NCI-H460 (cell line): ENCODE results near the gene MT1X. TPM values are rescaled to one million over a fixed set of nuclear protein-coding genes. Genes with fewer than 3 reads are reported as not detected.

Source experiments
- DNase-seq: peaks from one replicate; pipeline ENCODE4 v3.0.0-alpha.2; 2016; ENCODE audit warnings: low read depth; ENCODE audit errors: extremely low read depth
- total RNA-seq: library from RNA; depleted of rRNA; stranded (reverse); fragments of >200 nt; shearing (Covaris generic); gene quantifications from 2 replicates; pipeline ENCODE4 v1.2.3, GENCODE V29; 2014

MT1X gene
- total RNA-seq, 1 experiment from 2014 or later, result 5.6 TPM

DNA sequence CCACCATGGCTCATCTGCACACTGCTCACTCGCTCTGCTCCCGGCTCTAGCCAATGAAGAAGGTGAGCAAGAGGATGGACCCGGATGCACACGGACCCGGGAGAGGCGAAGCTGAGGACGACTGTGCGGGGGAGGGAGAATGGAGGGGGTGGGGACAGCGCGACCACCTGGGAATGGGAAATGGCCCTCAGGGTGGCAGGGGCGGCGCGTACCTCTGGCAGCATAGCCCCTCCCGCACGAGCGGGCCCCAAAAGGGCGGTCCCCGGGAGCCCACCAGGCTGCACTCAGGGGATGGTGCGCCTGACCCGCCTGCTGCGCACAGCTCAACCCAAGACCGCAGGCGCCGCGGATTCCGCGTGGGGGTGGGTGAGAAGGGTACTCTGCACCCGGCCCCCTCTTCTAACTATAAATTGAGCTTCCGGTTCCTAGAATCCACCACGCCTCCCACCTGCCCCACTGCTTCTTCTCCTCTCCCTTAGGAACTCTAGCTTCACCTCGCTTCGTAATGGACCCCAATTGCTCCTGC is 6.5 kb upstream of the MT1X start:
- DNase-seq, result no peak

GRCh38 chr16:56677474-56677873 is 4.8 kb upstream of the MT1X start:
- DNase-seq, result no peak

DNA sequence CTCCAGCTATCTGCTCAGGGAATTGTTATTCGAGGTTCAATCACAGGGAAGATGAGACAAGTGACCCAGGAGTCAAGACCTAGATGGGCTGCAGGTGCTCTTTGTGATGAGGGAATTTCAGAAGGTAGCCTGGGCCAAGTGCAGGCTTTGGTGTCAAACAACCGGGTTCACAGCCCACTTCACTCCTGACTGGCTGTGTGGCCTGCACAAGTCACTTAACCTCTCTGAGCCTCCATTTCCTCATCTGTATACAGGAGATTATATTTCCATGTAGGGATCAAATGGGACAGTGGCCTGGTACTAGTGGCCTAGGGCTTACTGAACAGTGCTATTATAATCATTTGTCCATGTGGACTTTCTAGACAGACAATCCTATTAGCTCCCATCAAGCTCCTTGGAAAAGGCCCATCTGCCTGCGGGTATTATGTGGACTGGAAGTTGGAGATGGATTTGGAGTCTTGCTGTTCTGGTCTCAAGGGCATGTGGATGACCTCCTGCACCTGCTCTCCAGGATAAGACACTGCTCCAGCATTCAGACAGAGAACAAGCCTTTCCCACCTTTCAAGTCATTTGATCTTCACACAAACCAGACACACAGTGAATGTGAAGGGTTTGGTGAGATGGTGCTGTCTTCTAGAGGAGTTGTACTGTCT is 3.1 kb upstream of the MT1X start:
- DNase-seq, result no peak

DNA sequence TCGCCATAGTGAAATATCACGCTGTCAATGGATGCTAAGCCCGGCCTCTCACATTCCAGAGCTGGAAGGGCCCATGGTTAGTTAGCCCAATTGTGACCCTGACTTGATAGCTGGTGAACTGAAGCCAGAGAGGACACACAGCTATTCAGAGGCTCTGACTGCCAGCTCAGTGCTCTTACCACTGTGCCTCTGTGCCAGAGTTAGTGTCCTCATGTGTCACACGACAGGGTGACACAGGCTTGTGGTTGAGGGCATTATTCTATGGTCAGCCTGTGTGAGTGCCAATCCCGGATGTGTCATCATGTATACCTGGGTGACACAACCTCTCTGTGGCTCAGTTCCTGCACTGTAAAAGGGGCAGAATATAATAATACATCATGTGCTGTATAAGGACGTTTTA is 2.5 kb upstream of the MT1X start:
- DNase-seq, result no peak

DNA sequence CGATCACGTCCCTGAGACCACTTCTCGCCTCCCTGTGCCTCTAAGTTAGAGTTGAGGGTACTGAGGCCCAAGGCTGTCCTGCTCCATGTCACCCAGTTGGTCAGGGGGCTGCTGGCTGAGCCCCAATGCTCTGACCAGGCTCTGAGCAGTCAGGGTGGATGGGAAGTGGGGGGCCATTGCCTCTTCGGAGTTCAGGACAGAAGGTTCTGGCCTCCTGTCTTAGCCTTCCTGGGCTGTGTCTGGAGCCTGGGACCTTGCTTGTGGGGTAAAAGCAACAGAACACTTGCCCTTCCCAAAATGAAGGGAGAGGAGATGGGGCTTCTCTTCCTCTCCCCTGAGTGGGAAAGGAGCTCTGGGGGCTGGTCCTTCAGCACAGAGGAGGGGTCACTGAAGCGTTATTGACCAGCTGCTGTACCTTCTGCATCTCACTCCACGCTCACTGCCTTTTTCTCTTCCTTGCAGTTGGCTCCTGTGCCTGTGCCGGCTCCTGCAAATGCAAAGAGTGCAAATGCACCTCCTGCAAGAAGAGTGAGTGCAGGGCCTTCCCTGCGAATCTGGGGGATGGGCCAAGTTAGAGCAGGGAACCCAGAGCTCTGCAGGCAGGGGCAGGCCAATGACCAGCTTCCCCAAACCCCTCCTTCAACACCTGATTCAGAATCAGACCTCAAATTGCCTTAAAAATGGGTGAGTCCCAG is 580 bp downstream of the MT1X start:
- no peak for DNase-seq

GRCh38 chr16:56683424-56684172 is 1.3 kb downstream of the MT1X start:
- DNase-seq, result no peak

GRCh38 chr16:56684256-56684925 is 2.1 kb downstream of the MT1X start:
- DNase-seq, result no peak

DNA sequence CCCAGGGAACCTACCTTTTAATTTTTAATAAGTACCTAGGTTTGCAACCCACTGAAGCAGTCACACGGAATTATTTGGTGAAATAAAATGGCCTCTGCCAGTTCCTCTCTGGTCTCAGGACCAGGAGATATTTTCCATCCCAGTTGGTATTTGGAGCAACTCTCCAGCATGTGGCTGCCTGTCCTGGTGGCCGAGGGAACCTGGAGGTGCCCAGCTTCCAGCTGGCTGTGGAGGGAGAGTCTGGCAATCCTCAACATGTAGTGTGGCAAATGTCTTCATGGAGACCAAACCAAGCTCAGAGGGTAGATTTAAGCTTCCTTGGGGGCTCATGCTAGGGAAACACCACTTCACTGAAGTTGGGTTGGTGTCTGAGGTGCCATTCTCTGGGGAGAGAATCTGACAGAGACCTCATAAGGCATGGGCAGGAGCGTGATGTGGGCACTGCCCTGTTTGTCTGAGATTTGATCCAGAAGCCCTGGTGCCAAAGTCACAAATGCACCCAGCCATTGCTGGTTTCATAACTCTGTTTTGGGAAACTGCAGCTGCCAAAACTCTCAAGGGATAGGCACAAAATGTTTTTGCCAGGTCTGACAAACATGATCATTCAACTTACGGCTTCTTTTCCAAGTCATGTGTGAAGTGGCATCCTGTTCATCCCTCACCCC is 2.8 kb downstream of the MT1X start:
- no peak for DNase-seq

GRCh38 chr16:56686758-56687157 is 4.5 kb downstream of the MT1X start:
- no peak for DNase-seq

DNA sequence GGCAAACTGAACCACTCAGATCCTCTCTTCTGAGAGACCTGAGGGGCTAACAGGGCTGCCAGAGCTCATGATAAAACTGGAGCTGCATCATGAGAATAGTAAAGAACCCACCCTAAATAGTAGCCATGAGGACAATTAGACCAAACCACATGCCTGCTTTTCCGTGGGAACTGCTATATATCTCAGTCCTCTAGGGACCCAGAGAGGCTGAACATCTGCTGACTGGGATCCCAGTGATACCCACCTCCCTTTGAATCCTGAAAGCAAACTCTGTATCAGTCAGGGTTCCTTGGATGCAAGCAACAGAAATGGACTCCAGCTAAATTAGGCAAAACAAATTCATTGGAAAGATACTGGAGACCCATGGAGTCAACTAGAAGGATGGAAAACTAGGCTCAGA is 6.5 kb downstream of the MT1X start:
- DNase-seq, result no peak

DNA sequence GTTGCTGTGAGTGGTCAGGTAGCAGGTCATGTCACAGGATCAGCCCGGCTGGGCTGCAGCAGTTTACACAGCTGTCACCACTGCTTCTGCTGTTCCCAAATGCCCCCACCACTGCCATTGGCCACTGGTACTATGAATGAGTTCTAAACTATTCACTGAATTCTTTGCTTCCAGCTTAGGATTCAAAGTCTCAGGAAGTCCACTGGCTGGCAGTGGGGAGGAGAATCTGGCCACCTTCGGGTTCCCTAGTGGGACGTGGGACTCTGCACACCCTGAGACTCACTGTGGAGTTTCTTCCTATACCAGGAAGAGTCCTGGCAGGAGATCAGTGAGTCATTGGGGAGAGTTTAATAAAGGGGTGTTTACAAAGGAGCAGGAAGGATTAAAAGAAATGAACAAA is 6.9 kb downstream of the MT1X start:
- no peak for DNase-seq

DNA sequence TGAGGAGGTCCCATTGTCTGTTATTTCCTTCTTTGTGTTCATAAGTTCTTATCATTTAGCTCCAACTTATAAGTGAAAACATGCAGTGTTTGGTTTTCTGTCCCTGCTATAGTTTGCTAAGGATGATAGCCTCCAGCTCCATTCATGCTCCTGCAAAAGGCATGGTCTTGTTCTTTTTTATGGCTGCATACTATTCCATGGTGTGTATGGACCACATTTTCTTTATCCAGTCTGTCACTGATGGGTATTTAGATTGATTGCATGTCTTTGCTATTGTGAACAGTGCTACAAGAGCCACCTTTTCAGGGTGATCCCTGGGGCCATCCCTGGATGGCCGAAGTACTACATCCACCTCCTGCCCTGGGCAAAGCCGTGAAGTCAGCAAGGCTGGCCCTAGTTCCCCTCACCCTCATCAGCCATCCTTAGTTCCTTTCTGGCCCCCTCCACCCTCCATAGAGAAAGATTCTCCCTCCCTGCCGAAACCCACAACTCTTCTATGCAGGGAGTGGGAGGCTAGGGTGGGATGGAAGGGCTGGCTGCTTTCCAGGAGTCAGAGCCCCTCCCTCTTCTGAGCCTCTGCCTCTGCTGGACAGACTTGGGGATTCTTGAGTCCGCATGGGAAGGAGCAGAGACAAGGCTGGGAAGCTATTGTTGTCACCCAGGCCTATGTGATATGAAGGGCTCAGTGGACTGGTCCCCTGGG is 8.3 kb downstream of the MT1X start:
- DNase-seq, result no peak

- DNase-seq, result no peak
These were observed 9.6 kb downstream of the MT1X start for GRCh38 chr16:56691885-56692284.

GRCh38 chr16:56695246-56695645 is 13.0 kb downstream of the MT1X start:
- no peak for DNase-seq

- no peak for DNase-seq
These were observed 15.3 kb downstream of the MT1X start for GRCh38 chr16:56697456-56698155.

DNA sequence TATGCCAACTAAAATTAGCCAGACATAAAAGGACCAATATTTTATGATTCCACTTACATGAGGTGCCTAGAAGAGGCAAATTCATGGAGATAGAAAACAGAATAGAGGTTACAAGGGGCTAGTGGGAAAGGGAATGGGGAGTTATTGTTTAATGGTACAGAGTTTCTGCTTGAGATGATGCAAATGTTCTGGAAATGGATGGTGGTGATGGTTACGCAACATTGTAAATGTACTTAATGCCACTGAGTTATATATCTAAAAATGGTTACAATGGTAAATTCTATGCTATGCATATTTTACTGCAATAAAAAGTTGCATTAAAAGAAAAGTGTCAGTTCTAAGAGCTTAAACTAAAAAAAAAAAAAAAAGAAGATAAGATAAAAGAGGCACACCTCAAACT is 17.9 kb downstream of the MT1X start:
- DNase-seq, result no peak

DNA sequence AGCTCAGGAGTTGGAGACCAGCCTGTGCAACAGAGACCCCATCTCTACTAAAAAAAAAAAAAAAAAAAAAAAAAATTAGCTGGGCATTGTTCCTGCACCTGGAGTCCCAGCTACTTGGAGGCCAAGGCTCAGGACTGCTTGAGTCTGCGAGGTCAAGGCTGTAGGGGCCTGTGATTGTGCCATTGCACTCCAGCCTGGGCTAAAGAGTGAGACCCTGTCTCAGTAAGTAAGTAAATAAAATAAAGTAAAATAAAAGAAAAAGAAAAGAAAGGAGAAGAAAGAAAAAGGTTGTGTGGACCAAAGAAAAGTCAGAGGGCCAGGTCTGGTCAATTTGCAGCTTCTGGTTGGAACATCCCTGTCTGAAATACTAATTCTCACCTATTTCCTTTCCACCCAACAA is 18.4 kb downstream of the MT1X start:
- no peak for DNase-seq

DNA sequence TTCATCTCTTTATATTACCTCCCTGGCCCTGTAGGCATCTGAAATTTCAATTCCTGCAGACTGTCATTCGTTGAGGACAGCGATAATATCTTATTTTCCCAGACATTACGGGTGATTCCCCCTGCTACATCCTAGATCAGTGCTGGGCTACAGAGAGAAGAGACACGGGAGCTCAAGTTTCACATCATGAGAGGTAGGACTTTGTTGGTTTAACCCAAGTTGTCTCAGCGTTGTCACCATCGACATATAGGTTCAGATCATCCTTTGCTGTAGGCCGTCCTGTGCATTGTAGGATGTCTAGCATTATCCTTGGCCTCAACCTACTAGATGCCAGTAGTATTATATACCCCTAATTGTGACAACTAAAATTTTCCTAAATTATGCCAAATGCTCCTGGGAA is 19.3 kb downstream of the MT1X start:
- no peak for DNase-seq

GRCh38 chr16:56702836-56703235 is 20.6 kb downstream of the MT1X start:
- DNase-seq, result no peak
